ENCODE data around the gene NRTN. TPM values are rescaled to one million over a fixed set of nuclear protein-coding genes. Genes with fewer than 3 reads are reported as not detected.
"Not testable (repeated sequence)": the region's sequence is repeated elsewhere in the genome, so short reads cannot be mapped to it uniquely, and the experiment has no call there.

NRTN gene
- total RNA-seq, 1 experiment from 2014 or later = 3.9 TPM

GRCh38 chr19:5855151-5855550 is 50.3 kb downstream of the NRTN start:
- H3K9ac ChIP-seq (ENCODE audit: low read length); H3K27ac ChIP-seq (ENCODE audit: low read length); H3K4me2 ChIP-seq (ENCODE audit: low read length); H3K79me2 ChIP-seq (ENCODE audit: low read length); intact Hi-C loops (cut with micrococcal nuclease); H3K36me3 ChIP-seq (ENCODE audit: low read depth, low read length); H3F3A ChIP-seq (ENCODE audit: low read length, unreplicated experiment); H4K20me1 ChIP-seq (ENCODE audit: low read length); H3K4me3 ChIP-seq (ENCODE audit: low read length); H3K27me3 ChIP-seq (ENCODE audit: low read length); ATAC-seq; CTCF ChIA-PET; DNase-seq; BruUV-seq (replicated peaks); H2AFZ ChIP-seq (ENCODE audit: low read length); H3K9me3 ChIP-seq (ENCODE audit: low read length); POLR2A ChIA-PET (ENCODE audit: unreplicated experiment); H3K9me2 ChIP-seq (replicated peaks; ENCODE audit: low read length): not testable (repeated sequence)
- H3K4me1 ChIP-seq (ENCODE audit: insufficient read depth, low read length) = peaks cover 14% of the 10 kb centered on the region

GRCh38 chr19:5857203-5858081 is 52.6 kb downstream of the NRTN start:
- H3K9me3 ChIP-seq (ENCODE audit: low read length) = no peaks in the 10 kb centered on the region
- H3K27ac ChIP-seq (ENCODE audit: low read length) = no peak overlapping the region
- H3F3A ChIP-seq (ENCODE audit: low read length, unreplicated experiment) = no peaks in the 10 kb centered on the region
- no peaks in the 10 kb centered on the region for H3K36me3 ChIP-seq (ENCODE audit: low read depth, low read length)
- H2AFZ ChIP-seq (ENCODE audit: low read length) = no peak overlapping the region
- H3K27me3 ChIP-seq (ENCODE audit: low read length) = no peaks in the 10 kb centered on the region; the same call in 1 of the 2 replicates
- ChIA-PET POLR2A (ENCODE audit: unreplicated experiment) (no interaction called here), CTCF (no interaction called here)
- no peaks in the 10 kb centered on the region for H3K9me2 ChIP-seq (replicated peaks; ENCODE audit: low read length)
- no peaks in the 10 kb centered on the region for H3K79me2 ChIP-seq (ENCODE audit: low read length)
- DNase-seq (no peak), ATAC-seq (no peak)
- TF ChIP-seq EZH2 (IDR thresholded peaks at IDR 0.05; ENCODE audit: low read length, unreplicated experiment) (no peak), EZH2phosphoT487 (IDR thresholded peaks at IDR 0.05; ENCODE audit: borderline replicate concordance, low read length) (no peak), CTCF (conservative IDR thresholded peaks at IDR 0.05; ENCODE audit: low read depth, low read length) (no peak)
- H3K9ac ChIP-seq (ENCODE audit: low read length) = no peak overlapping the region
- intact Hi-C loops (cut with micrococcal nuclease) = no loop called here
- H3K4me1 ChIP-seq (ENCODE audit: insufficient read depth, low read length) = no peaks in the 10 kb centered on the region
- no peak overlapping the region for H3K4me3 ChIP-seq (ENCODE audit: low read length)
- BruUV-seq (replicated peaks) = no TSS peak
- no peaks in the 10 kb centered on the region for H4K20me1 ChIP-seq (ENCODE audit: low read length)
- H3K4me2 ChIP-seq (ENCODE audit: low read length) = no peak overlapping the region

GRCh38 chr19:5863030-5863665 is 58.3 kb downstream of the NRTN start:
- H4K20me1 ChIP-seq (ENCODE audit: low read length) = no peaks in the 10 kb centered on the region
- H3K27me3 ChIP-seq (ENCODE audit: low read length) = no peaks in the 10 kb centered on the region
- ATAC-seq (no peak), DNase-seq (no peak)
- no peak overlapping the region for H3K9ac ChIP-seq (ENCODE audit: low read length)
- no peak overlapping the region for H3K27ac ChIP-seq (ENCODE audit: low read length)
- no peaks in the 10 kb centered on the region for H3K36me3 ChIP-seq (ENCODE audit: low read depth, low read length)
- BruUV-seq (replicated peaks) = no TSS peak
- H3K9me2 ChIP-seq (replicated peaks; ENCODE audit: low read length) = no peaks in the 10 kb centered on the region
- no peak overlapping the region for H3K4me2 ChIP-seq (ENCODE audit: low read length)
- no peaks in the 10 kb centered on the region for H3K4me1 ChIP-seq (ENCODE audit: insufficient read depth, low read length)
- ChIA-PET POLR2A (ENCODE audit: unreplicated experiment) (no interaction called here), CTCF (no interaction called here)
- H2AFZ ChIP-seq (ENCODE audit: low read length) = no peak overlapping the region
- no peaks in the 10 kb centered on the region for H3F3A ChIP-seq (ENCODE audit: low read length, unreplicated experiment)
- no peaks in the 10 kb centered on the region for H3K9me3 ChIP-seq (ENCODE audit: low read length)
- intact Hi-C loops (cut with micrococcal nuclease) = no loop called here
- H3K4me3 ChIP-seq (ENCODE audit: low read length) = no peak overlapping the region
- TF ChIP-seq CTCF (conservative IDR thresholded peaks at IDR 0.05; ENCODE audit: low read depth, low read length) = no peak
- no peak for TF ChIP-seq EZH2 (IDR thresholded peaks at IDR 0.05; ENCODE audit: low read length, unreplicated experiment)
- TF ChIP-seq EZH2phosphoT487 (IDR thresholded peaks at IDR 0.05; ENCODE audit: borderline replicate concordance, low read length) = no peak
- no peaks in the 10 kb centered on the region for H3K79me2 ChIP-seq (ENCODE audit: low read length)
